Gastroesophageal sphincter (tissue), 4 donors: ENCODE results near the gene MOB3B. TPM values are rescaled to one million over a fixed set of nuclear protein-coding genes. Genes with fewer than 3 reads are reported as not detected.

Experiments used
- ATAC-seq: fragments of 150-250 bp; one replicate; pipeline ENCODE4 v1.9.1; 2016; ENCODE audit warnings: mild to moderate bottlenecking, moderate library complexity
- H3K27ac ChIP-seq, 4 donors: fragments of 200-600 bp; sonication (generic) in 3 of 4; 1 replicate in 3 of 4; 2 replicates in 1 of 4; pipeline ENCODE4 v1.5.1; 2016 to 2019
- H3K27me3 ChIP-seq: fragments of 200-600 bp; sonication (generic); one replicate; pipeline ENCODE4 v1.5.1; 2019
- H3K36me3 ChIP-seq, 2 donors: fragments of 200-600 bp; sonication (generic); one replicate each; pipeline ENCODE4 v1.5.1; 2019; ENCODE audit warnings: control low read depth in 1 of 2
- H3K4me1 ChIP-seq, 3 donors: fragments of 200-600 bp; sonication (generic); 1 replicate in 2 of 3; 2 replicates in 1 of 3; pipeline ENCODE4 v1.5.1; 2016 to 2019; ENCODE audit warnings: control low read depth in 2 of 3
- H3K4me3 ChIP-seq, 2 donors: fragments of 200-600 bp; sonication (generic); one replicate each; pipeline ENCODE4 v1.5.1; 2019; ENCODE audit warnings: mild to moderate bottlenecking in 1 of 2, moderate library complexity in 1 of 2
- H3K9me3 ChIP-seq, 3 donors: fragments of 200-600 bp; sonication (generic); one replicate each; pipeline ENCODE4 v1.5.1; 2017 to 2019; ENCODE audit warnings: control low read depth in 2 of 3
- CTCF ChIP-seq, 4 experiments: fragments of 200-600 bp in 2 of 4; fragments of 450-650 bp in 2 of 4; sonication (generic) in 1 of 4; IDR thresholded peaks; one replicate each; pipeline ENCODE4 v1.5.1; 2017 to 2019; ENCODE audit warnings: antibody characterized with exemption in 4 of 4, mild to moderate bottlenecking in 2 of 4, moderate library complexity in 2 of 4
- EP300 ChIP-seq: sonication (generic); formaldehyde crosslinking; IDR thresholded peaks from one replicate; pipeline ENCODE4 v1.6.1; 2017; ENCODE audit warnings: antibody characterized with exemption, mild to moderate bottlenecking
- POLR2A ChIP-seq, 2 donors: fragments of 450-650 bp; IDR thresholded peaks; one replicate each; pipeline ENCODE4 v1.6.1; 2017; ENCODE audit warnings: antibody characterized with exemption in 2 of 2, mild to moderate bottlenecking in 2 of 2, moderate library complexity in 1 of 2
- POLR2AphosphoS5 ChIP-seq: sonication (generic); formaldehyde crosslinking; IDR thresholded peaks from one replicate; pipeline ENCODE4 v1.6.1; 2017; ENCODE audit warnings: antibody characterized with exemption
- WGBS, 2 donors: methylation state at CpG; one replicate each; pipeline ENCODE4 v1.1.5; 2018; ENCODE audit warnings: low coverage in 1 of 2; 5-methylcytosine and 5-hydroxymethylcytosine counted together
- total RNA-seq, 4 donors: library from RNA; depleted of rRNA; stranded (reverse); fragments of >200 nt; gene quantifications; one replicate each; pipeline ENCODE4 v1.1.0, GENCODE V29; 2016

Gene MOB3B
- total RNA-seq, 4 donors from 2014 or later = 10.2 to 12.4 (median 11.6) TPM

DNA sequence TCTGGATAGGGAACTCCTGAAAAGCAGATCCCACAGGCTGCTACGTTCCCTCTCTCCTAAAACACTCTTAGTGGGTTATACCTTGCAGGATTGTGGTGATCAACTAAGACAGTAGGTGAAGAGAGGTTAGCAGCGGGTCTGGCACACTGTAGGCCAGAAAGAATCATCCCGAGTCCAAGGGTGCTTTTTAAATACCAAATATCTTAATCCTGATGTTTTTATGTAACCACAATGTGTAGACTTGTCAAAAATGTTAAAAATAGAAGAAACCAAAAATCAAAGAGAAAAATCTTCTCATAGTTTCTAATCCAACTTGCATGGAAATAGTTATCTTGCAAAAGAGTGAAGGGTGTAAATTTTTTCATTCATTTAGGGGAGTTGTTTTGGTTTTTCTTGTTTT, 57.8 kb downstream of the MOB3B start:
- Histone ChIP-seq H3K36me3 (no peaks in the 10 kb centered on the region), H3K9me3 (no peaks in the 10 kb centered on the region), H3K4me3 (no peak overlapping the region), H3K27ac (peak overlapping the region in 2 of 4 donors; percentile 74 to 77), H3K27me3 (no peaks in the 10 kb centered on the region), H3K4me1 (peaks cover 6 to 69% (median 12%) of the 10 kb centered on the region in 3 donors)
- WGBS, 2 donors = 45 to 75% methylated on average over 2 to 3 of the region's 3 CpGs
- no peak for ATAC-seq
- TF ChIP-seq POLR2A (IDR thresholded peaks at IDR 0.05) = no peak
- no peak for TF ChIP-seq POLR2AphosphoS5
- no peak for TF ChIP-seq CTCF (IDR thresholded peaks at IDR 0.05)
- no peak for TF ChIP-seq EP300

DNA sequence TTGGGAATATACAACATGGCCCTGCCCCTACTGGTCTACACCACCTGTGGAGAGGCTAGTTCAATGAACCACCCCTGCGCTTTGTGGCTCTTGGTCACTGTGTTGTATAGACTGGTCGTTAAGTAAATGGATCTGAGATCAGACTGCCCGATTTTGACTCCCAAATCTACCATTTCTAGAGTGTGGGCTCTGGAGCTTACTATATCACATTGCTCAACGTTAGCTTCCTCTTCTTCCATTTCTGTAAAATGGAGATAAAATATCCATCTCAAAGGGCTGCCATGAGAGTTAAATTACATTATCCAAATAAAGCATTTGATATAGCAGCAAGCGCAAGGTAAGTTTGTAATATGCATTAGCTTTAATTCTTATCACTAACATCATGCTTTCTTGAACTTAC, 58.2 kb downstream of the MOB3B start:
- no peak for TF ChIP-seq POLR2AphosphoS5
- no peak for TF ChIP-seq CTCF (IDR thresholded peaks at IDR 0.05)
- Histone ChIP-seq H3K27me3 (no peaks in the 10 kb centered on the region), H3K36me3 (no peaks in the 10 kb centered on the region), H3K27ac (peak overlapping the region in 2 of 4 donors; percentile 74 to 77), H3K9me3 (no peaks in the 10 kb centered on the region), H3K4me3 (no peak overlapping the region), H3K4me1 (peaks cover 6 to 69% (median 12%) of the 10 kb centered on the region in 3 donors)
- no peak for ATAC-seq
- 90 to 93% methylated on average over 4 of the region's 5 CpGs for WGBS, 2 donors

DNA sequence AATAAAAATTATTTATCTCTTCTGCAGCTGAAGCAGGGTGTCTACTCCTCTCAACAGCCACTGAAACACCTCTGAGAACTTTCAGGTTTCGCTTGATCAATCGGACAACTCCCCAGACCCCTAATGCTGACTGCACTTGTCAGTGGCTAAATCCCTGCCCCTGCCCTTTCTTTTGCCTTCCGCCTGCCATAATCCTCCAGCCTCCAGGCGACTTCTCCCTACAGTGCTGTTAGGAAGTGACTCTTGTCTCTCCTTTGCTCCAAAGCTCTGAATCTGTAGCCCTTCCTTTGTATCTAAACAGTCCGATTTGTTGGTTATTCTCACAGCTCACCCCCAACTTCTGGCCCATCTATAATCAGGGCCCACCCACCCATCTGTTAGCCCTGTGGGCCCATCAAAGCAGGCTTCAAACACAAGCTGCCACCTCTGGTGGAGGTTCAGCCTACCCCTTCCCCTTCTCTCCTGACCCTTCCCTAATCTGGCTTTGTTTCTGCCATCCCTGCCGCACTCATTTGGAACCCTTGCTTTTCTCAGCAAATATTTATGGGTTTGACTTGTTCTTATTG, 59.2 kb downstream of the MOB3B start:
- Histone ChIP-seq H3K27me3 (no peaks in the 10 kb centered on the region), H3K4me3 (no peak overlapping the region), H3K4me1 (peaks cover 6 to 69% (median 12%) of the 10 kb centered on the region in 3 donors), H3K9me3 (no peaks in the 10 kb centered on the region), H3K36me3 (no peaks in the 10 kb centered on the region), H3K27ac (peak overlapping the region in 1 of 4 donors; percentile 77)
- 95 to 98% methylated on average over 4 to 6 of the region's 6 CpGs for WGBS, 2 donors
- TF ChIP-seq EP300 (no peak), POLR2AphosphoS5 (no peak), POLR2A (IDR thresholded peaks at IDR 0.05) (no peak), CTCF (IDR thresholded peaks at IDR 0.05) (no peak)
- ATAC-seq = no peak

DNA sequence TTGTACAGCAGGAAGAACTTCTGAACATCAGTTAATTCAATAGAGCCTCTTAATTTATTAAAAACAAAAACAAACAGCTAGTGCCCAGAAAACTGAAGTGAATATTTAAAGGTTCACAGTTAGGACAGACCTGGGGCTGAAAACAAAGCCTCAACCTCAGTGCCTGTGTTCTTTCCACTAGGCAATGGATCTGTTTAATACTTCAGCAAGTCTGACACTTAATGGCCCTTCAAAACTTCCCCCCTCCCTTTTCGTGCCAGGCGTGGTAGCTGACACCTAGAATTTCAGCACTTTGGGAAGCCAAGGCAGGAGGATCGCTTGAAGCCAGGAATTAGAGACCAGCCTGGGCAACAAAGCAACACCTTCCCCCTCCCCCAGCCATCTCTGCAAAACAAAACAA, 60.1 kb downstream of the MOB3B start:
- no peak overlapping the region for H3K27ac ChIP-seq
- 76% methylated on average over 3 of the region's 3 CpGs; no CpG with 5 or more reads in 1 of the 2 donors for WGBS, 2 donors
- H3K4me1 ChIP-seq = peaks cover 6 to 62% (median 12%) of the 10 kb centered on the region in 3 donors
- no peak for ATAC-seq
- TF ChIP-seq POLR2AphosphoS5 (no peak), POLR2A (IDR thresholded peaks at IDR 0.05) (no peak), EP300 (no peak), CTCF (IDR thresholded peaks at IDR 0.05) (no peak)
- no peaks in the 10 kb centered on the region for H3K27me3 ChIP-seq
- no peaks in the 10 kb centered on the region for H3K36me3 ChIP-seq
- no peaks in the 10 kb centered on the region for H3K9me3 ChIP-seq
- H3K4me3 ChIP-seq = no peak overlapping the region

DNA sequence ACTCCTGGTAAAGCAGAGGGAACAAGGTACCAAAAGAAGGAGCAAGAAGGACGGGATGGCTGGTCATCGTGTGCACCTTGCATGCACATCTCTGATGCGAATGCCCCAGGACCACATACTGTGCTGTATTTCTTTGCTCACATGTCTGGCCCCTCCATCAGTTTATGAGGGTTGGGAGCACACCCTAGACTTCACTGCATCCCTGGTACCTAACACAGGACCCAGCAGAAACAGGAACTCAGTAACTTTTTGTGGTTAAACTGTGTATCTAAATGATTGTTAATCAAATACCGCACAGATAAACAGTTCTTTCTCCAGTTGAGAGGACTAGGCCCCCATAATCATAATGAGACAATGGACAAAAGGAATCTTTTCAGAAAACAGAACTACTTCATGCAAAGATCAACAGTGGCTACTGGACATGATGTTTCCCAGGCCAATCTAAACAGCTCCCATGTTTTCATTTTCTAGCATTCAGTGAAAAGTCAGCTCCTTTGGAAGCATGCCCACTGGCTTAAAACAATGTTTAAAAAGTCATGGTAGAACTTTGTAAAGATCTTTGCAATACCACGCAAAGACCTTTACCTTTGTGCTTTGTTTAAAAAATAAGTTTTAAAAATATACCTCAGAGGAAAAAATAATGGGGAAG, 61.0 kb downstream of the MOB3B start:
- WGBS, 2 donors = 70 to 75% methylated on average over 1 to 3 of the region's 5 CpGs
- peaks cover 3 to 54% (median 9%) of the 10 kb centered on the region in 3 donors for H3K4me1 ChIP-seq
- H3K36me3 ChIP-seq = no peaks in the 10 kb centered on the region
- no peaks in the 10 kb centered on the region for H3K9me3 ChIP-seq
- H3K27me3 ChIP-seq = no peaks in the 10 kb centered on the region
- no peak for ATAC-seq
- no peak overlapping the region for H3K4me3 ChIP-seq
- TF ChIP-seq POLR2A (IDR thresholded peaks at IDR 0.05) (no peak), POLR2AphosphoS5 (no peak), EP300 (no peak), CTCF (IDR thresholded peaks at IDR 0.05) (no peak)
- no peak overlapping the region for H3K27ac ChIP-seq
